ENCODE data around the gene HCRT. TPM values are rescaled to one million over a fixed set of nuclear protein-coding genes. Genes with fewer than 3 reads are reported as not detected.

The HCRT gene
- total RNA-seq, 1 donor from 2014 or later = not detected

DNA sequence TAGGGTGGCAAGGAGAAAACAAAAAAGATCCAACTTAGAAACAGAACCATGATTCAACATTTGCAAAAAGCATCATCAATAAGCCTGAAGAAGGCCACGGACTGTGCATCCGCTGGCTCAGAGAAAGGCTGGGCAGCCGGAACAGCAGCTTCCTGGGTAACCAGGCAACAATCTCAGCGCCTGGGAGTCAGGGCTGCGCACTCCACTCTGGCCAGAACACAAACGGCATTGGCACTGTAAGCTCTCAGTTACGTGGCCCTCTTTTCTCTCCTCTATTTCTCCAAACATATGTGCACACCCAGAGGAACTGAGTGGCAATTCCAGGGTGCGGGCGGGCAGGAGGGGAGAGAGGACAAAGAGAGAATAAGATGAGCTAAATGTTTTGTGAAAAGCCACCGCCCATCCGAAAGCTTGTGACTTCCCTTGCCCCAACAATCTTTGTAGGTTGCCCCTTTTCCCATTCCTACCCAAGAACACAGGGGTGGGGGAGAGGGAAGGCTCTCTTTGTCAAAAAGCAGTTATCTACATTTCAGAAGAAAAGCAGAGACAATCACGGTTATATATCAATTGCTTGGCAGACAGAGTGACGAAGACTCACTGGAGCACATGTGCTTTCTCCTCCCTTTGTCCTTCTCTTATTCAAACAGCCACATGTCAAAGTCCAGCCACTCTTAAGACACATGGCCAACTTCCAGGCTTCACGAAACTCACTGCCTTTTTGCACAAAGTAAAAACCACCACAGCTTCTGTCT is 15.6 kb upstream of the HCRT start:
- Histone ChIP-seq H3K4me1 (no peaks in the 10 kb centered on the region), H3K9me3 (no peaks in the 10 kb centered on the region), H3K27ac (no peak overlapping the region), H3K36me3 (peaks cover 21 to 43% of the 10 kb centered on the region in 2 donors), H3K27me3 (no peaks in the 10 kb centered on the region), H3K4me3 (no peak overlapping the region)
- intact Hi-C loops (cut with DNase I) = no loop called here
- DNase-seq (ENCODE audit: low spot score in 2 of 2) = no peak
- no peak for TF ChIP-seq CTCF (IDR thresholded peaks at IDR 0.05)

DNA sequence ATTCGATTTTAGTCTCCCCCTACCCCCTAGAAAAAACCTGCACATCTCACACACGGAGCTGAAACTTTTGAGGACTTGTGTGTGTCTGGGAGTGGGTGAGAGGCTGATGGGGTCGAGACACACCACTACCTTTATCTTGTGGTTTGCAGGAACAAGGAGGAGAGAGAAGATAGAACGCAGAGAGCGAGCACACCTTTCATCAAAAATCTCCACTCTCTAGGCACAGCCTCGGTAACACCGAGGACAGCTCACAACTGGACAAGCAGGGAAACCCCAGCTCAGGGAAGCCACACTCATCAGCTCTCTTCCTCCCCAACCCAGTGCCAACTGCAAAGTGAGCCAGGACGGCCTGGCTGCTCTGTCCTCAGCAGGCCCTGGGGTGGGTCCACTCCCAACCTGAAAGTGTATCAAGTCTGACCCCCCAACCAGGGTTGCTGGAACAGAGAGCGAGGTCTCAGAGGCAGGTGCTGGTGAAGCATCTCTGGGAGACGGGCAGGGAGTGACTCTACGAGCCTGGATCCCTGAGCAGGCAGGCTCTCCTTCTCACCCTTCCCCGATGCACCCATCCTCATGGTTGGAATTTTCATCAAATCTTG is 14.3 kb upstream of the HCRT start:
- no peak for DNase-seq (ENCODE audit: low spot score in 2 of 2)
- Histone ChIP-seq H3K4me3 (no peak overlapping the region), H3K36me3 (peaks cover 19 to 29% of the 10 kb centered on the region in 2 donors), H3K4me1 (peaks cover 0 to 2% of the 10 kb centered on the region in 2 donors), H3K27me3 (no peaks in the 10 kb centered on the region), H3K27ac (no peak overlapping the region), H3K9me3 (no peaks in the 10 kb centered on the region)
- intact Hi-C loops (cut with DNase I) = no loop called here
- no peak for TF ChIP-seq CTCF (IDR thresholded peaks at IDR 0.05)

DNA sequence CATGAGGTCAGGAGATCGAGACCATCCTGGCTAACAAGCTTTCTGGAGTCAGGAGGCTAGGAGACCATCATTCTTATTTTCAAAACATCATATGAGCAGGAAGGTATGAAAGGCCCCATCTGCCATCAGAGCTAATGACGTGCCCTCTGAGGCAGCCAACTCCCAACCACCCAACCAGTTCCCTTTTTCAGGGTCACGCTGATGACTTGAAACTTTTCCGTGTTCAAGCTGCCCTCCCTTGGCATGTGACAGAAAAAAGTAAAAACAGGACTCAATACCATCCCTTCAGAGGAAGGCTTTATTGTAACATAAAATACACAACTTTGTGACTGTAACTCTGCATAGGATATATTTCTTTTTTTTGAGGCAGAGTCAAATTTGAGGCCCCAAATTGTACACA is 13.6 kb upstream of the HCRT start:
- peak overlapping the region in 1 of 2 donors; percentile 44 for H3K27ac ChIP-seq
- TF ChIP-seq CTCF (IDR thresholded peaks at IDR 0.05) = no peak
- H3K27me3 ChIP-seq = no peaks in the 10 kb centered on the region
- peaks cover 0 to 3% of the 10 kb centered on the region in 2 donors for H3K4me1 ChIP-seq
- H3K9me3 ChIP-seq = no peaks in the 10 kb centered on the region
- H3K4me3 ChIP-seq = no peak overlapping the region
- H3K36me3 ChIP-seq = peaks cover 19 to 23% of the 10 kb centered on the region in 2 donors
- no peak for DNase-seq (ENCODE audit: low spot score in 2 of 2)
- intact Hi-C loops (cut with DNase I) = no loop called here

DNA sequence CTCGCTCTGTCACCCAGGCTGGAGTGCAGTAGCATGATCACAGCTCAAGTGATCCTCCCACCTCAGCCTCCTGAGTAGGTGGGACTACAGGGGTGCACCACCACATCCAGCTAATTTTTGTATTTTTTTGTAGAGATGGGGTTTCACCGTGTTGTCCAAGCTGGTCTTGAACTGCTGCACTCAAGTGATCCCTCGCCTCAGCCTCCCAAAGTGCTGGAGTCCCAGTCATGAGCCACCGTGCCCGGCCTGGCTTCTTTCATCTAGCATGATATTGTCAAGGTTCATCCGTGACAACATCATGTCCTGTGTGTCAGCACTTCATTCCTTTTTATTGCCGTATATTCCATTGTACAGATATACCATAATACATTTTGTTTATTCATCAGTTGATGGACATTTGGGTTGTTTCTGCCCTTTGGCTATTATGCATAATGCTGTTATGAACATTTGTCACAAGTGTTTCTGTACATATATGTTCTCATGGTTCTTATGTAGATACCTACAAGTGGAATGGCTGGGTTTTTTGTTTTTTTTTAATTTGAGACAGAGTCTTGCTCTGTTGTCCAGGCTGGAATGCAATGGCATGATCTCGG is 12.4 kb upstream of the HCRT start:
- Histone ChIP-seq H3K36me3 (peaks cover 14 to 19% of the 10 kb centered on the region in 2 donors), H3K9me3 (no peaks in the 10 kb centered on the region), H3K27ac (no peak overlapping the region), H3K27me3 (no peaks in the 10 kb centered on the region), H3K4me1 (peaks cover 7 to 16% of the 10 kb centered on the region in 2 donors), H3K4me3 (no peak overlapping the region)
- intact Hi-C loops (cut with DNase I) = no loop called here
- TF ChIP-seq CTCF (IDR thresholded peaks at IDR 0.05) = no peak
- no peak for DNase-seq (ENCODE audit: low spot score in 2 of 2)

- no peaks in the 10 kb centered on the region for H3K27me3 ChIP-seq
- H3K4me1 ChIP-seq = peaks cover 7 to 16% of the 10 kb centered on the region in 2 donors
- no peak for TF ChIP-seq CTCF (IDR thresholded peaks at IDR 0.05)
- H3K4me3 ChIP-seq = peak within 1 kb of the TSS; percentile 65 to 66
- H3K36me3 ChIP-seq = no peaks in the 10 kb centered on the region
- peak; percentile 45 to 94 for DNase-seq (ENCODE audit: low spot score in 2 of 2)
- intact Hi-C loops (cut with DNase I) = loop anchor here (5.0 kb wide), 1 partner anchor 83 kb away; the partner anchor contains the start of gene STAT5B
- no peaks in the 10 kb centered on the region for H3K9me3 ChIP-seq
- peak within 1 kb of the TSS; percentile 59 to 67 for H3K27ac ChIP-seq
Observed at GRCh38 chr17:42193969-42194899, 9.0 kb upstream of the HCRT start, which contains the start of gene GHDC. Gene GHDC, minus strand, starts transcription at chr17:42194494. Its CDS starts 913 bp downstream, at chr17:42193581.

All from ascending aorta (tissue), 2 donors.